BLaER1 treated with 17β-estradiol and CSF1 and Interleukin-3, amounts not matched to agents 10 nM and 100 nM (cell line): ENCODE data around the gene INTS1.

ENCODE experiments used
- H3K27ac ChIP-seq, 11 experiments: shearing (Covaris generic); formaldehyde crosslinking; 2 replicates each; pipeline ENCODE4 v1.8.1; 2022
- H3K27me3 ChIP-seq, 11 experiments: shearing (Covaris generic); formaldehyde crosslinking; 2 replicates each; pipeline ENCODE4 v1.8.1; 2022
- H3K36me3 ChIP-seq, 11 experiments: shearing (Covaris generic); formaldehyde crosslinking; 2 replicates each; pipeline ENCODE4 v1.8.1; 2022
- H3K4me1 ChIP-seq, 10 experiments: shearing (Covaris generic); formaldehyde crosslinking; 2 replicates each; pipeline ENCODE4 v1.8.1; 2022
- H3K4me2 ChIP-seq, 11 experiments: shearing (Covaris generic); formaldehyde crosslinking; 2 replicates each; pipeline ENCODE4 v1.8.1; 2022
- H3K4me3 ChIP-seq, 10 experiments: shearing (Covaris generic); formaldehyde crosslinking; 2 replicates each; pipeline ENCODE4 v1.8.1; 2022
- H3K9ac ChIP-seq, 11 experiments: shearing (Covaris generic); formaldehyde crosslinking; 2 replicates each; pipeline ENCODE4 v1.8.1; 2022
- H3K9me3 ChIP-seq, 11 experiments: shearing (Covaris generic); formaldehyde crosslinking; replicated peaks in 1 of 11; 2 replicates each; pipeline ENCODE4 v1.8.1; 2022
- H4K20me1 ChIP-seq, 11 experiments: shearing (Covaris generic); formaldehyde crosslinking; 2 replicates each; pipeline ENCODE4 v1.8.1; 2022
- Cebpa-rat ChIP-seq, 11 experiments: shearing (Covaris generic); IDR thresholded peaks; 2 replicates each; pipeline ENCODE4 v1.8.1; 2022

The INTS1 gene

DNA sequence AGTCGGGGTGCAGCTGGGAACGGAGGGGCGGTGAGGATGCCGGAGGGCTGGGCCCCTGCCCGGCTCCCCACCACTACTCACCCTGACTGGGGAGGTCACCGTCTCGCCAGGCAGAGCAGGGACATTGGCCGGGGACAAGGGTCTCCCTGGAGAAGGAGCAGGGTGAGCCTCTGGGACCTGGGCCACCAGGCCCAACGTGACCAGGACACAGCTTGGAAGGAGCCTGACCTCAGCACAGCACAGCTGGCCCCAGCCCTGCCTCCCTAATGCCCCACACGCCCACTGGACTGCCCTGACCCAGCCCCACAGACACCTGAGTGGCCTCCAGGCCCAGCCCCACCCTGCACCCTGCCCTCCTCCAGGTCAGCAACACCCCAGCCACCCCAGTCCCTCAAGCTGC lies 66.0 kb downstream of the INTS1 start:
- Histone ChIP-seq H3K9me3 (no peaks in the 10 kb centered on the region), H3K9ac (no peak overlapping the region), H3K27me3 (peaks cover 0 to 8% (median 0%) of the 10 kb centered on the region in 11 experiments; a peak in 5 of 22 replicates), H3K4me1 (peaks cover 0 to 24% (median 16%) of the 10 kb centered on the region in 10 experiments; a peak in 14 of 20 replicates), H3K27ac (no peak overlapping the region), H4K20me1 (peaks cover 0 to 39% (median 0%) of the 10 kb centered on the region in 11 experiments; a peak in 7 of 22 replicates), H3K4me2 (no peak overlapping the region), H3K4me3 (no peak overlapping the region), H3K36me3 (no peaks in the 10 kb centered on the region)
- TF ChIP-seq Cebpa-rat (IDR thresholded peaks at IDR 0.05): no peak

DNA sequence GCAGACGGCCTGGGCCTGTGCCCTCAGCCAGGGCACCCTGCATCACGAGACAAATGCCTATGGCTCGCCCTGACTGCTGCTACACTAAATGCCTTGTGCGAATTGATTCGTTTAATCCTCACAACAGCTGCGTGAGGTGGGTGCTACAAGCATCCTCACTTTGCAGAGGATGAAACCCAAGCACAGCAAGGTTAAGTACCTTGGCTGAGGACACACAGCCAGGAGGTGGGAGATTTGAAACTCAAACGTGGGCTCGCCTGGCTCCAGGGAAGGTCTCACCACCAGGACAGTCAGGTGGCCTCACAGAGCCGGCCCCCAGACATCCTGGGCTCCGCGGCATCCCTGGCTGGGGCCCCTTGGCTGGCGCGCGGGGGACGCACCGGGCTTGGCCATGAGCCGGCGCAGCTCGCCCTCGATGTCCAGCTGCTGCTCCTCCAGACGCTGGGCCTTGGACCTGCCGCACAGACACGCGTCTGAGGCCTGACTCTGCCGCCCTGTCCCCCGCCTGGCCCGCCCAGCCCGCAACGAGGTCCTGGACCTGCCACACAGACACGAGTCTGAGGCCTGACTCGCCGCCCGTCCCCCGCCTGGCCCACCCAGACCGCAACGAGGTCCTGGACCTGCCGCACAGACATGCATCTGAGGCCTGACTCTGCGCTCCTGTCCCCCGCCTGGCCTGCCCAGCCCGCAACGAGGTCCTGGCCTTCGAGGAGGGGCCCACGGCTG lies 66.9 kb downstream of the INTS1 start:
- peaks cover 0 to 26% (median 18%) of the 10 kb centered on the region in 10 experiments; a peak in 14 of 20 replicates for H3K4me1 ChIP-seq
- H3K27ac ChIP-seq: no peak overlapping the region
- no peak overlapping the region for H3K4me3 ChIP-seq
- peaks cover 0 to 8% (median 0%) of the 10 kb centered on the region in 11 experiments; a peak in 5 of 22 replicates for H3K27me3 ChIP-seq
- peaks cover 0 to 43% (median 0%) of the 10 kb centered on the region in 11 experiments; a peak in 7 of 22 replicates for H4K20me1 ChIP-seq
- H3K9me3 ChIP-seq: no peaks in the 10 kb centered on the region
- no peak overlapping the region for H3K4me2 ChIP-seq
- H3K36me3 ChIP-seq: no peaks in the 10 kb centered on the region
- no peak for TF ChIP-seq Cebpa-rat (IDR thresholded peaks at IDR 0.05)
- H3K9ac ChIP-seq: no peak overlapping the region

DNA sequence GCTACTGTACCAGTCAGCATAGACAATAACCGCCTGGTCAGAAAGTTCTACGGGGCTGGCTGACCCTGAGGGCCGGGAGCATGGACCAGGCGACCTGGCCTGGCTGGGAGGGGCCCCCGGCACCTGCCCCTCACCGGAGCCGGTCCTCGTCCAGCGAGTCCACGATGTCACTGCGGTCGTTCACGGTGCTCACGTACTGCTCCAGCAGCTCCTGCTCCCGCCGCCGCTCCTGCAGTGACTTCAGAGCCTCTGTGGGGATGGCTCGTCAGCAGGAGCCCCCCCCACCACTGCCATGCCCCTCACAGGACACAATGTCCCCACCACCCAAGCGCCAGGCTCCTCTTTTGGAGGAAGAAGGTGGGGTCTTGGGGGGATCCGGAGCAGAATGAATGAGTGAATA lies 67.6 kb downstream of the INTS1 start:
- Histone ChIP-seq H3K36me3 (no peaks in the 10 kb centered on the region), H3K4me1 (peaks cover 0 to 21% (median 12%) of the 10 kb centered on the region in 10 experiments; a peak in 14 of 20 replicates), H3K27me3 (peaks cover 0 to 2% (median 0%) of the 10 kb centered on the region in 11 experiments; a peak in 4 of 22 replicates)

DNA sequence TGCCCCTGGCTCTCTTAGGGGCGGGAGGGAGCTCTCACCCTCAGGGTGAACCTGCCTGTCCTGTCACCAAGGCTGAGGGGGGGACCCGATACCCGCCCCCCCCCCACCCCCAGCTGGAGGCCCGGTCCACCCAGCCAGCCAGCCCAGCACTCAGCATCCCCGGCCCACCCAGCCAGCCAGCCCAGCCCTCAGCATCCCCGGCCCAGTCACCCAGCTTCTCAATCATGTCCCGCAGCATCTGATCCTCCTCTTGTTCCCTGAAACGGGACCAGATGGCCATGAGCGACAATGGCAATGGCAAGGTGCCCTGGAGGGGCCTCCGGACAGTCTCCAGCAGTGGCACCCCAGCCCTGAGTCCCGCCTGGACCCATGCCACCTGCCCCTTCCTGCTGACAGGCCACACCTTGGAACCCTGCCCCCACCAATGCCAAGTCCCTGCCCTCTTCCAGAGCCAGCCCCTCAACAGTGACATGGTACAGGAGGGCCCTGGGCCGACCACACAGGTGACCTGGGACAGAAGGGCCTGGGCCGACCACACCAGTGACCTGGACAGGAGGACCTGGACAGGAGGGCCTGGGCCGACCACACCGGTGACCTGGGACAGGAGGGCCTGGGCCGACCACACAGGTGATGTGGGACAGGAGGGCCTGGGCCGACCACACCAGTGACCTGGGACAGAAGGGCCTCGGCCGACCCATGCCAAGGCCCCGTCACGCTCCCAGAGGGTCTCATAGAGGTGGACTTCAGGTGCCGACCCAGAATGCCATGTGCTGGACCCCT lies 69.1 kb downstream of the INTS1 start:
- Histone ChIP-seq H3K4me2 (no peak overlapping the region), H3K27me3 (0 out of 22 replicates have a peak, but pooled peaks cover 0 to 2% (median 0%) of the 10 kb centered on the region in 11 experiments), H3K36me3 (no peaks in the 10 kb centered on the region), H4K20me1 (peaks cover 0 to 22% (median 0%) of the 10 kb centered on the region in 11 experiments; a peak in 1 of 22 replicates), H3K9ac (no peak overlapping the region), H3K4me1 (peaks cover 0 to 10% (median 4%) of the 10 kb centered on the region in 10 experiments; a peak in 7 of 20 replicates), H3K27ac (no peak overlapping the region), H3K9me3 (no peaks in the 10 kb centered on the region), H3K4me3 (no peak overlapping the region)
- no peak for TF ChIP-seq Cebpa-rat (IDR thresholded peaks at IDR 0.05)

More for the DNA sequence above, 67.6 kb downstream of the INTS1 start:
- peaks cover 0 to 38% (median 0%) of the 10 kb centered on the region in 11 experiments; a peak in 7 of 22 replicates for H4K20me1 ChIP-seq
- no peak overlapping the region for H3K4me3 ChIP-seq
- H3K4me2 ChIP-seq: no peak overlapping the region
- TF ChIP-seq Cebpa-rat (IDR thresholded peaks at IDR 0.05): no peak
- no peak overlapping the region for H3K27ac ChIP-seq
- no peak overlapping the region for H3K9ac ChIP-seq
- H3K9me3 ChIP-seq: no peaks in the 10 kb centered on the region

DNA sequence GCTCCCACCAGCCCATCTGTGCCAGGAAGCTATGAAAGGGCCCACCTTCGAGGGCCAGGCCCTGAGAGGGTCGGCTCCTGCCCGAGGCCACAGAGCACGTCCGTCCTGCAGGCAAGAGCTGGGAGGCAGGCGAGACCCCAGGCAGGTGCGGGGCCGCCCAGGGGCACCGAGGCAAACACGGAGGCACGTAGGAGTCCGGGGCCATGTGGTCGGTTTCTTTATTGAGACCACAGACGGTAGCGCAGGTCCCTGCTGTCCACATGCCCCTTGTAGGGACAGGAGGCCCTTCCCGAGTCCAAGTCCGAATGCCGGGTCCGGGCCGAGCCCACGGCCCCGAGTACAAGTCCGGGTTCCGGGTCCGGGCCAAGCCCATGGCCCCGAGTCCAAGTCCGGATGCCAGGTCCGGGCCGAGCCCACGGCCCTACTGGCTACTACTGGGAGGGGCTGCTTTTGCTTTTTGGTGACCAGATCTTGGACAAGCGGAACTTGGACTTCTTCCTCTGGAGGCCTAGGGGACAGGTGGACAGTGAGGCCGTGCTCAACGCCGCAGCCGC lies 69.9 kb downstream of the INTS1 start:
- no peak overlapping the region for H3K27ac ChIP-seq
- 0 out of 22 replicates have a peak, but pooled peaks cover 0 to 2% (median 0%) of the 10 kb centered on the region in 11 experiments for H3K27me3 ChIP-seq
- H3K9me3 ChIP-seq: no peaks in the 10 kb centered on the region
- no peak for TF ChIP-seq Cebpa-rat (IDR thresholded peaks at IDR 0.05)
- no peak overlapping the region for H3K4me3 ChIP-seq
- no peak overlapping the region for H3K4me2 ChIP-seq
- peaks cover 3 to 15% (median 9%) of the 10 kb centered on the region in 10 experiments; a peak in 16 of 20 replicates for H3K4me1 ChIP-seq
- no peaks in the 10 kb centered on the region for H3K36me3 ChIP-seq
- H4K20me1 ChIP-seq: peaks cover 0 to 17% (median 0%) of the 10 kb centered on the region in 11 experiments; a peak in 1 of 22 replicates
- H3K9ac ChIP-seq: no peak overlapping the region

DNA sequence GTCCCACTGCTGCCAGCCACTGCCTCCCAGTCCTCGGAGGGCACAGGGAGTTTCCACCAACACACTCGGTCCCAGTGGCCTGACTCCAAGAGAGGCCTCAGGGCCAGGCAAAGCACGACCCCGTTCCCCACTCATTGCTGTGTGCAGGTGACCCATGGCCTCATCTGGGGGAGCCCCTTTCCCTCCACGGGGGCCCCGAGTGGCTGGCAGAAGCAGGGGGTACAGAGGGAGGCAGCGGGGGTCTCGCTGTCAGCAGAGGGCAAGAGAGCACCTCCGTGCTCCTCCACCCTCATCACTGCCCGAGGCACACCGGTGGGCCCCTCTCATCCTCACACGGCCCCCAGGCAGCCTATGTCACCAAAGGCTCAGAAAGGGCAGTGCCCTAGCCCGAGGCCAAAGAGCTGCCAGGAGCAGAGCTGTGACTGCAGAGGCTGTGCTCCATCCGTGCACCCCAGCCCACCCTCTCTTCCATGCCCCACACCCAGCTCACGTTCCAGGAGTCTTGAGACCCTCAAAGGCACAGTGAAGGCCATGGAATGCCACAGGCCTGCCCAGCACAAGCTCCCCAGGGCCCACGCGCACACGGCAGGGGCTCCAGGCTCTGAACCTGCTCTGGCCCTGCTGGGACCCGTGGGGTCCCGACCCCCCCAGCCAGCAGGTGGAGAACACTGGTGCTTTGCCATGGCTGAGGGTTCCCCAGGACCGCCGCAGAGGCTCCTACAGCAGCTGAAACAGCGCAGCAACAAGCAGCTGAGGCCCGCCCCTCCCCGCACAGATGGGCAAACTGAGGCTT lies 70.9 kb downstream of the INTS1 start:
- peaks cover 9 to 22% (median 16%) of the 10 kb centered on the region in 10 experiments; a peak in 16 of 20 replicates for H3K4me1 ChIP-seq
- no peak for TF ChIP-seq Cebpa-rat (IDR thresholded peaks at IDR 0.05)
- no peaks in the 10 kb centered on the region for H3K9me3 ChIP-seq
- no peak overlapping the region for H3K9ac ChIP-seq
- H3K27me3 ChIP-seq: 0 out of 22 replicates have a peak, but pooled peaks cover 0 to 2% (median 0%) of the 10 kb centered on the region in 11 experiments
- H4K20me1 ChIP-seq: peaks cover 0 to 17% (median 0%) of the 10 kb centered on the region in 11 experiments; a peak in 1 of 22 replicates
- H3K27ac ChIP-seq: no peak overlapping the region
- peak overlapping the region in 2 of 11 experiments; percentile 49 to 66; a peak in 3 of 22 replicates for H3K4me2 ChIP-seq
- H3K36me3 ChIP-seq: no peaks in the 10 kb centered on the region
- H3K4me3 ChIP-seq: no peak overlapping the region

DNA sequence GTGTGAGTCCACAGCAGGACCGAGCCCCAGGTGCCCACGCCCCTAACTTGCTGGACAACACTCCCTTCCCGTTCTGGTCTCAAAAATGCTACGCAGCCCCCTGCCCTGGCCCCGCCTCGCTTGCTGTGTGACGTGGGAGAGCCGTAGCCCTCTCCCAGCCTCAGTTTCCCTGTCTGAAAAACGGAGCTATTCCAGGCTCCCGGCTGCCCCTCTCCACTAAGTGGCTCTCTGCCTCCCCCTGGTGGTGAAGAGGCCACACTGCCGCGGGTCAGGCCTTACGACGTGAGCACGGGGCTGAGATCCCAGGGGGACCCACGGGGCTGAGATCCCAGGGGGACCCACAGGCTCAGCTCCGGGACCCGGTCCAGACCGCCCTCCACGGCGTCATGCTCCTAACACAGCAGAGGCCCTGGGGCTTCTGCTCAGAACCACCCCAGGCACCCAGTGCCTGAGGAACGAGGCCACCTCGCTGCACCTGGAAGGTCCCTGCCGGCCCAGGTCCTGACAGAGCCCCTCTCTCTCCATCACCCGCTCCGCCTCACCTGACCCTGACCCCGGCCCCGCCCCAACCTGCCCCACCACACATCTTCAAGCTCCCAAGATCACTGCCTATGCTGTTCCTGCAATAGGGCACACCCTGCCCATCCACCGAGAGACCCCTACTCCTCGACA lies 71.6 kb downstream of the INTS1 start:
- Histone ChIP-seq H3K36me3 (no peaks in the 10 kb centered on the region), H3K4me3 (no peak overlapping the region), H3K27ac (no peak overlapping the region), H3K9me3 (no peaks in the 10 kb centered on the region), H3K4me2 (peak overlapping the region in 8 of 11 experiments; percentile 14 to 66 (median 48); a peak in 11 of 22 replicates), H3K4me1 (peaks cover 9 to 22% (median 16%) of the 10 kb centered on the region in 10 experiments; a peak in 16 of 20 replicates), H3K27me3 (0 out of 22 replicates have a peak, but pooled peaks cover 0 to 2% (median 0%) of the 10 kb centered on the region in 11 experiments), H4K20me1 (peaks cover 0 to 9% (median 0%) of the 10 kb centered on the region in 11 experiments; a peak in 1 of 22 replicates), H3K9ac (no peak overlapping the region)
- TF ChIP-seq Cebpa-rat (IDR thresholded peaks at IDR 0.05): no peak
